ENCODE data around the gene FUT7.

FUT7 gene

GRCh38 chr9:137032858-137033257, 970 bp upstream of the FUT7 start:
- no peak for DNase-seq (ENCODE audit: low spot score)

DNA sequence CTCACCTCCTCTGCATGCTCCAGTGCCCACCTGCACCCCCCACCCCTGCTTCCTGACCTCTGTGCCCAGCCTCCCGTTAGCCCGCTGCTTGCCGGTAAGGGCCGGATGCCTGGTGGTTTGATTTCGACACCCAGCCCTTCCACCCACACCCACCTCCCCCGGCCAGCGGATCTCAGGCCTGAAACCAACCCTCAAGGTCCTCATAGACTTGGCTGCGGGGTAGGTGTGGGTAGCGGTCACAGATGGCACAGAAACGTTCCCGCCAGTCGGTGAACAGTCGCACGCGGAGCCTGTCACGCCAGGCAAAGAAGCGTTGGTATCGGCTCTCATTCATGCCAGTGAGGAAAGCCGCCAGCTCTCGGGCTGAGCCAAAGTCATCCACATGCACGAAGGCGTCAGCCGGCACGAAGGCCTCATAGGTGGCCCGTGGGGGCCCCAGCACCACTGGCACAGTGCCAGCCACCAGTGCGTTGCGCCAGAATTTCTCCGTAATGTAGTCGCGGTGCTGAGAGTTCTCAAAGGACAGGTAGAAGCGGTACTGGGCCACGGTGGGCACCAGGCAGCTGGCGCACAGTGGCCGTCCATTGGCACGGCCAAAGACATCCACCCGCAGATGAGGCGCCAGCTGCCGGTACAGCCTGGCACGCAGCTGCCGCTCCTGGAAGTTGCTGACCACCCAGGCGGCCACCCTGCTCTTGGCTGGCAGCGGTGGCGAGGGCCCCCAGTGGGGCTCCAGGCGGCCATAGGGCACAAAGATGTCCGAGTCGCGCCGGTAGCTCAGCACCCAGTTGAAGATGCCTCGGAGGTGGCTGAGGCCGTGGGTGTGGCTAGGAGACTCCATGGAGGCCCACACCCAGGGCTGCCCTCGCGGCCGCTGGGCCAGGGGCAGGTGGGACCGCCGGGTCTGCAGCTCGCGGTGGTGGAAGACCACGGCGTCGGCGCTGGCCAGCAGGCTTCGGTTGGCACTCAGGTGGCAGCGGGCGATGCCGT, 1.1 kb downstream of the FUT7 start:
- no peak for DNase-seq (ENCODE audit: low spot score)

DNA sequence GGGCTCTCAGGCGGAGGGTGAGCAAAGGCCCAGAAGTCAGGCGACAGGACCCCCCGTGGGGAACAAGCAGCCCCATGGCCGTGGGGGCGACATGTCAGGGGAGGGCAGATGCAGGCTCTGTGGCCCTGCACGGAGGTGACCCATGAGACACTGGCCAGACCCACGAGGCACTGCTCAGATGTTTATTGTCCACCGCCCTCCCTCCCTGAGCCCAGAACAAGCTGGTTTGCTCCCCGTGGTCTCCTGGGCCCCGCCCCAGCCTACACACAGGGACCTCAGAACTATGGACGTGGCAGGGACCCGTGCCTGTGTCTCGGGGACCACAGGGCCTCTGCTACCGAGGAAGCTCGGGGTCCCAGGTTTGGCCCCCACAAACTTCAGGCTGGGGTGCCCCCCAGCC, 1.9 kb downstream of the FUT7 start:
- DNase-seq (ENCODE audit: low spot score), result no peak

DNA sequence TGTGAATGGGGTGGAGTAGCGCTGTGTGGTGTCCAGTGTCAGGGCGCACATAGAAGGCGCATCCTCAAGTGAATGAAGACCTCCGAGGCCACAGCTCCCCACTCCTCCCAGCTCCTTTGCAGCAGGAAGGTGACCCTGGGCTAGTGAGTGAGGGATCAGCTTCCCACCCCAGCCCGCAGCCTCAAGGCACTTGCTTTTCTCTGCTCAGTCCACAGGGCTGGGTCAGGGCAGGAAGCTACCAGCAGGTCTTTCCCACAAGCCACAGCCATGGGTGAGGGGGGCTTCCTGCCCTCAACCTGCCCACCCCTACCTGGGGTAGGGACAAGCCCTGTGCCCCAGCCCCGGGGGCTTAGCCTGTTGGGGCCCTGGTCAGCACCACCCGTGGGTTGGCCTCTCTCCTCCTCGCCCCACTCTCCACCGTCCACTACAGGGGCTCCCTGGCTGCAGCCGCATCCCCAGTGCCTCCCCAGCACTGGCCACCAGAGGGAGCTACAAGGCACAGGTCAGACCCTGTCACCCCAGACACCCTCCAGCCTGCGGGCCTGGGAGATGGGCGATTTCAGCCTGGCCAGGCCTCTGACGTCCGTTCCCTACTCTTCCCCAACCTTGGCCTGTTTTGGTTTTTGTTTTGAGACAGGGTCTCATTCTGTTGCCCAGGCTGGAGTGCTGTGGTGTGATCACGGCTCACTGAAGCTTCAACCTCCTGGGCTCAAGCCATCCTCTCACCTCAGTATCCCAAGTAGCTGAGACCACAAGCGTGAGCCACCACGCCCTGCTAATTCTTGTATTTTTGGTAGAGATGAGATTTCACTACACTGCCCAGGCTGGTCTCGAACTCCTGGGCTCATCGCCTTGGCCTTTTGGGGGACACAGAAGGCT, 2.6 kb downstream of the FUT7 start:
- peak; percentile 80 for DNase-seq (ENCODE audit: low spot score)

- peak; percentile 56 for DNase-seq (ENCODE audit: low spot score)
These were observed 3.4 kb downstream of the FUT7 start for GRCh38 chr9:137028263-137029057.

DNA sequence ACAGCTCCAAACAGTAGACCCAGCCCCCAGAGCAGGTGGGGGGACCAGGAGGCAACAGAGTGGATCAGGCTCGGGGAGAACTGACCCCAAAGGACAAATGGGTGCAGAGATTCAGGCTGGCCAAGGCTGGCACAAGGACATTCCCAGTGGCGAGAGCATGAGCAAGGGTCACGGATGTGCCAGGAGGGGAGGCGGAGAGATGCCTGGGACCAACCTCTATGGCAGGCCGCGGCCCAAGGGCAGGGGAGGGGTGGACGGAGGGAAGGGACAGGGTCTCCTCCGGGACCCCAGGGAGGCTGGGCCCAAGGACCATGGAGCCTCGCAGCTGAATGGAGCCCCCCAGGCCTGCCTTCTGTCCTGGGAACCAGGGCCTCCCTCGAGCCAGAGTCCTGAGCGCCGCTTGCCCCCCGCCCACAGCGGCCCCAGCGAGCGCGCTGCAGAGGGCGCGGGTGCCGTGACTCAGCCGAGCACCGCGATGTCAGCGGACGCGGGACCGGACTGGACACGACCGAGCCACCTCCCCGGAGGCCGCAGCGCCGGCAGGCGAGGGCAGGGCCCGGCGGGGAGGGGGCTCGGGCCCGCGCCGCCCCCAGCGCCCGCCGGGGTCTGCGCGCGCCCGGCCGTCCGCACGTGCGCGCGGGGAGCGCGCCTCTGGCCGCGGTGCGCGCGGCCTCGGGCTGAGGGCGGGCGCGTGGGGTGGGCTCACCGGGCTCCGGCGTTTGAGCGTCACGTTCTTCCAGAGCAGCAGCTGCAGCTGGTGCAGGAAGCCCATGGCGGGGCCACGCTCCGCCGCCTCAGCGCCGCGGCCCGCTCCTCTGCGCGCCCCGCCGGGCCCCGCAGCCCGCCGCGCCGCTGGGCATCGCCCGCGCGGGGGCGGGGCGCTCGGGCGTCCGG, 4.3 kb downstream of the FUT7 start, which contains the start of gene ABCA2:
Gene ABCA2 (minus strand): TSS at position 869 of the 894 bp plus-strand sequence. CDS start 97 bp downstream, at position 772.
- DNase-seq (ENCODE audit: low spot score), result no peak

GRCh38 chr9:137026828-137027227, 5.1 kb downstream of the FUT7 start:
- DNase-seq (ENCODE audit: low spot score), result no peak

DNA sequence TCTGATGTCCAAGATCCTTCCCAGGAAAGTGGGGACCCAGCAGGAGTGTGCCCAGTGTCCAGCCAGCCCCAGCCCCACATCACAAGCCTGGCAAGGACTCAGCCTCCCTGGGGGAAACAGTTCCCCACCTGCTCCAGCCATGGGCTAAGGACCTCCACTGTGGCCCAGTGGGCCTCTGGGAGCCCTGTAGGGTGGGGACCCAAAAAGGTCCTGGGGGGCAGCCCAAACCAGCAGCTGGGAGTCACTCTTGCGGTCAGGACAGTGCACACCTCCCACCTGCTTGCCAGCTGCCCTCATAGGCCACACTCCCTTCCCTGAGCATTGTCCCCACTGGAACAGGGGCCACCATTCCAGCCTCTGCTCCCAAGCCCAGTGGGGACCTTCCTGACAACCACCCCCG, 5.5 kb downstream of the FUT7 start:
- no peak for DNase-seq (ENCODE audit: low spot score)

GRCh38 chr9:137025517-137025966, 6.3 kb downstream of the FUT7 start:
- peak; percentile 98 for DNase-seq (ENCODE audit: low spot score)

- DNase-seq (ENCODE audit: low spot score), result peak; percentile 69
These were observed 8.3 kb downstream of the FUT7 start for GRCh38 chr9:137023583-137023991.

DNA sequence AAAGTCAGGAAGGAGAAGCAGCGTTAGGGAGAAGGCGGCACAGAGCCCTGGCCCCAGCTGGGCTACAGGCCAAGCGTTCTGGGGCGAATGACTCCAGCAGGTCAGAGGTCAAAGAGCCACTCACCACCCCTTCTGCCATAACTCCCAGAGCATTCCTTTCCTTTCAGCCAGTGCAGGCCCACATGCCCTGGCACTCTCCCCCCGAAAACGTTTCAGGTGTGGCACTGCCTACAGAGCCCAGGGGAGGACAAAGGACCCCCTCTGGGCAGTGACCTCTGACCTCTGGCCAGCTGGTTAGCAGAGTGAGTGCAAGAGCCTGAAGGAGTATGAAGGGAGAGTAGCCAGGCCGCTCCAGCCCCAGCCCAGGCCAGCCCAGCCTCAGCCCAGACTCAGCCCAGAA, 8.7 kb downstream of the FUT7 start:
- peak; percentile 22 for DNase-seq (ENCODE audit: low spot score)

GRCh38 chr9:137022662-137023008, 9.3 kb downstream of the FUT7 start:
- DNase-seq (ENCODE audit: low spot score), result no peak

DNA sequence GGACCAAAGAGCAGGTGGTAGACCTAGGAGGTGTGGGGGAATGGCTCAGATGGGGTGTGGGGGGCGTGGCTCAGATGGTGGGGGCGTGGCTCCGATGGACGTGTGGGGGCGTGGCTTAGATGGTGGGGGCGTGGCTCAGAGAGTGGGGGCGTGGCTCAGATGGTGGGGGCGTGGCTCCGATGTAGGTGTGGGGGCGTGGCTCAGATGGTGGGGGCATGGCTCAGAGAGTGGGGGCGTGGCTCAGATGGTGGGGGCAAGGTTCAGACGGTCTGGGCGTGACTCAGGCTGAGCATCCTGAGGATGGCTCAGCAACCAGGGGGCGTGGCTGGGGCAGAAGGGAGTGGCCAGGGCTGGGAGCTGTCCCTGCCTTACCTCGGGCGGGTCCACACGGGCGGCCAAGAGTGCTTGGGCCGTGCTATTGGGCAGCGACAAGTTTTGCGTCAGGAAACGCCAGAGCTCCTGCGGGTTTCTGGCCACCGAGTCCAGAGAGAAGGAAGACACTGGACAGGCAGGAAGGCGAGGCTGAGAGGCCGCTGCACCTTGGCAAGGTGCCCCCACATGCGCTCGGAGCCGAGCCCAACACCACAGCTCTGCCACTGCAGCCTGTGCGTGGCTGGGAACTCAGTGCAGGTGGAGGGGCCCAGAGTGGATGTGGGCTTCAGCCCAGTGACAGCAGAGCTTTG, 9.8 kb downstream of the FUT7 start:
- peak; percentile 95 for DNase-seq (ENCODE audit: low spot score)

DNA sequence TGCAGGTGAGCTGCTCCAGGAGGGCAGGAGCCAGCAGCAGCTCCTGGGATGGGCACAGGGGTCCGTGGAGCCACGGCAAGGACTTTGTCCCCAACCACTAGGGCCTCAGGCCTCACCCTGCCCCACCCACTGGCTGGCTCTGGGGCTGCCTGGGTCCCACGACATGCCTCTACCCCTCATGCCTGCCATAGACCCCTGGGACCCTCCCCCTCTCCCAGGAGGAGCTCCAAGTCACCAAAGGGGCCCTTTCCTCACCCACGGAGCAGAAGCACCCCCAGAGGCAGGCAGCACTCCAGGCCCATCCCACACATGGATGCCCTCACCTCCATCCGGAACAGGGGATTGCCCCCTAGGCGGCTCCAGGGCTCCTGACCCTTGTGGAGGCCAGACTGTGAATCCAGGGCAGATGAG, 10.3 kb downstream of the FUT7 start:
- no peak for DNase-seq (ENCODE audit: low spot score)

DNA sequence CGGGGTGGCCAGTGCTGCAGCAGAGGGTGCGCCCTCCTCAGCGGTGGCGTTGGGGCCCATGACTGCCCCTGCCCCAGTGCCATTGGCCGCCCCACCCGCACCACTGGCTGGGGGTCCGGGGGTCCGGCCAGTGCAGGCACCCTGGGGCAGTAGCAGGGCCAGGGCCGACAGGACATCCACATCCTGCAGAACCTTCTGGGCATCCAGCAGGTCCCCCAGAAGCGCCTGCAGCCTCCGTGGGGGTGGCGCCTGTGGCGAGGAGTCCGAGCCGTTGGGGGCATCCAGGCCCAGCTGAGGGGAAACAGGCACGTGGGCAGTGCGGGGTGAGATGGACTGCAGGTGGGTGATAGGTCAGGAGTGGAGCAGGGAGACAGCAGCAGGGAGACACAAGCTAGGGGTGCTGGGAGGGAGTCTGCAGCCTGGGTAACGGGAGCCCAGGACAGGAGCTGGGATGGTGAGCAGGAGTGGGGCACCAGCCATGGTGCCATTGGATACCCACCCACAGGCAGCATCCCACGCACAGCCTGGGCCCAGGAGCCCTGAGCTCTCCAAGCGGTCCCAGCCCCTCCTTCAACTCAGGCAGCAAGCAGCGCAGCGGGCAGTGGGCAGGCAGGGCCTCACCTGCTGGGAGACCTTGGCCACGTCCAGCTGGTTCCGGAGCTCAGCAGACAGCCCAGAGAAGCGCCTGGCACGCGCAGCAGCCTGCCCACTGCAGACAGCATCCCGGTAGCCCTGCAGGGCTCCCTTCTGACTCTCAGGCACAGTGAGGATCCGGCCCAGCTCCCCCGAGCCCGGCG, 10.9 kb downstream of the FUT7 start:
- no peak for DNase-seq (ENCODE audit: low spot score)

DNA sequence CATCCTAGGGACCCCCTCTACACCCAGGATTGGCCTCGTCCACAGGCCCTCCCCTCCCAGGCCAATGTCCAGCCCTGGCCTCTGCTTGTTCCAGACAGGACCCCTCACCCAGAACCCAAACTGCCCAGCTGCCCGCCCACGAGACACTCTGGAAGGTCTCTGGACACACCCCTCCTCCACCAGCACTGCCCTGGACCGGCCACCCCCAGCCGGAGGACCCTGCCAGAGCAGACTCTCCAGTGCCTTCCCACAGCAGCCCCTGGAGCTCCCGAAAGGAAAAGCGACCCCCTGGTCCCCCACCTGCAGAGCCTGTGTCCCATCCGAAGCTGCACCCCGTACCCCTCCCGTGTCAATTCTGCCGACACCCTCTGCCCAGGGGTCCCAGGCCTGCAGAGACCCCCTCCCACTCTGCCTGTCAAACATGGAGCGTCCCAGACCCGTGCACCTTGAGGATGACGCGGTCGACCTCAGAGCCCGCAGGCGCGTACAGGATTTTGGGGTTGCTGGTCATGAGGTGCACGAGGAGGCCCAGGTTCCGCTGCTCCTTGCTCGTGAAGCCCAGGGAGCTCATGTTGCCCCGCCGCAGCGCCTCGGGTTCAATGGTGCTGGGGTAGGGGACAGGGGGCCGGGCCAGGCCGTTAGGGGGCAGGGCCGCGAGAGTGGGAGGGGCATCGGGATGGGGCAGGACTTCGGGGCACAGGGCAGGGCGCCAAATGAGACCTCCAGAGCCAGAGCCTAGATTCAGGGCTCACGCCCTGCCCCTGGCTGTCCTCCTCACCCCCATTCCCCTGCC, 11.8 kb downstream of the FUT7 start:
- no peak for DNase-seq (ENCODE audit: low spot score)

DNA sequence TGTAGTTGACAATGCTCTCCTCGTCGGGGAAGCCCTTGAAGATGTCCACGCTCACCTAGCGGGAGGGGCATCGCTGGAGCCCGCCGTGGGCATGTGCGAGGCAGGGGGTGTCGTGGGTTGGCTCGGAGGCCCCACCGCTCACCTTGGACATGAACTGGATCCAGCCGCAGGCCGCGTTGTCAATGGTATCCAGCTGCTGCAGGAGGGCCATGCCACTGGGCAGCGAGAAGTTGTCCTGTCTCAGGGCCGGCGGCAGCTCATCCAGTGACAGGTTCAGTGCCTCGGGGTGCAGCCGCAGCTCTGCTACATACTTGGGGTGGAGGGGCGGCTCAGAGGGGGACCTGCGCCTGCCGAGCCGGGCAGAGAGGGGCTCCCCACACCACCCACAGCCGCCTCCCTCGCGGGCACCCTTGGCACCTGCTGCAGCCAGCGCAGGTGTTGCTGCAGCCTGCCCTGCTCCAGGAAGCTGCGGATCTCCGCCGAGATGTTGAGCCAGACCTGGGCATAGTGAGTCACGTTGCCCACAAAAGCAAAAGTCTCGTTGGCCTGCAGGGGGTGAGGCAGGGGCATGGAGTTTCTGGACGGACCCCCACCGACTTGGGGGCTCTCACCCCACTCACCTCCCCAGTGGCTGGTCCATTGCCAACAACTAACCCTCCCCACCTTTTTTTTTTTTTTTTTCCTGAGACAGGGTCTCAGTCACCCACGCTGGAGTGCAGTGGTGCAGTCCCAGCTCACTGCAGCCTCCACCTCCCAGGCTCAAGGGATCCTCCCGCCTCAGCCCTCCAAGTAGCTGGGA, 12.9 kb downstream of the FUT7 start:
- DNase-seq (ENCODE audit: low spot score), result no peak
